Erythroblast (primary cell): ENCODE measurements around the gene LRRK2.

Experiments
- GATA1 ChIP-seq: IDR thresholded peaks from 2 replicates; pipeline ENCODE4 v1.6.1; 2011; ENCODE audit warnings: low read depth, mild to moderate bottlenecking, control low read depth, low read length, moderate library complexity
- POLR2A ChIP-seq: IDR thresholded peaks from 2 replicates; pipeline ENCODE4 v1.6.1; 2011; ENCODE audit warnings: mild to moderate bottlenecking, low read length

DNA sequence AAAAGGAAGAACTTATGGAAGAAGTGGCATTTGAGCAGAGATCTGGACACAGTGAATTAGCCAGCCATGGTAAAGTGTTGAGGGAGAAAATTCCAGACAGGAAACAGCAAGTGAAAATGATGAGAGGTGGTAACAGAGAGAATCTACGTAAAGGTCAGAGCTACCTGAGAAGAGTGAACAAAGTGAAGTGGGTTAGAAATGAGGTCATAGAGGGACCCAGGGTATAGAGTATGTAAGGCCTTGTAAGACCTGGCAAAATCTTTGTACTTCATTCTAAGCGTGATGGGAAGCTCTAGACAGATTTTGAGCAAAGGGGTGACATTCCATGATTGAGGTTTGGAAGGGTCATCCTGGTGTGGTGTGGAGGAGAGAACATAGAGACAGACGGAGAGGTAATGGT lies 49.3 kb upstream of the LRRK2 start:
- TF ChIP-seq POLR2A = no peak
- no peak for TF ChIP-seq GATA1
